ENCODE data around the gene NF2.

NF2 gene

GRCh38 chr22:29738118-29738815 is 134.8 kb downstream of the NF2 start:
- DNase-seq (ENCODE audit: extremely low read depth, low read depth): no peak
- TF ChIP-seq CTCF (IDR thresholded peaks at IDR 0.05; ENCODE audit: low read depth, low read length): no peak

- no peak for DNase-seq (ENCODE audit: extremely low read depth, low read depth)
- no peak for TF ChIP-seq CTCF (IDR thresholded peaks at IDR 0.05; ENCODE audit: low read depth, low read length)
Observed at GRCh38 chr22:29739346-29739875, 136.0 kb downstream of the NF2 start.

GRCh38 chr22:29740216-29740615 is 136.8 kb downstream of the NF2 start:
- no peak for DNase-seq (ENCODE audit: extremely low read depth, low read depth)
- TF ChIP-seq CTCF (IDR thresholded peaks at IDR 0.05; ENCODE audit: low read depth, low read length): no peak

GRCh38 chr22:29741926-29742325 is 138.5 kb downstream of the NF2 start:
- no peak for DNase-seq (ENCODE audit: extremely low read depth, low read depth)
- no peak for TF ChIP-seq CTCF (IDR thresholded peaks at IDR 0.05; ENCODE audit: low read depth, low read length)

- no peak for DNase-seq (ENCODE audit: extremely low read depth, low read depth)
- no peak for TF ChIP-seq CTCF (IDR thresholded peaks at IDR 0.05; ENCODE audit: low read depth, low read length)
Observed at GRCh38 chr22:29742326-29742725, 138.9 kb downstream of the NF2 start.

- DNase-seq (ENCODE audit: extremely low read depth, low read depth): peak; percentile 53
- TF ChIP-seq CTCF (IDR thresholded peaks at IDR 0.05; ENCODE audit: low read depth, low read length): no peak
Observed at GRCh38 chr22:29744902-29745301, 141.5 kb downstream of the NF2 start.

- TF ChIP-seq CTCF (IDR thresholded peaks at IDR 0.05; ENCODE audit: low read depth, low read length): no peak
- DNase-seq (ENCODE audit: extremely low read depth, low read depth): no peak
Observed at GRCh38 chr22:29747832-29748231, 144.4 kb downstream of the NF2 start.

Data from AG09319 (cell line).